K562 (cell line): ENCODE measurements around the gene ZFPM1. TPM values are rescaled to one million over a fixed set of nuclear protein-coding genes. Genes with fewer than 3 reads are reported as not detected.

Experiments
- CAMTA2 ChIP-seq: fragments of 250-450 bp; sonication (Bioruptor Pico); conservative IDR thresholded peaks from 2 replicates; pipeline ENCODE4 v1.5.1; 2022
- CBX8 ChIP-seq: fragments of 200-600 bp; sonication (generic); IDR thresholded peaks from 2 replicates; pipeline ENCODE4 v1.6.1; 2012; ENCODE audit warnings: borderline replicate concordance, mixed run types, low read depth, mild to moderate bottlenecking, moderate library complexity, mixed read lengths, low read length, control low read depth, inconsistent platforms; ENCODE audit not compliant: poor library complexity, severe bottlenecking; ENCODE audit errors: extremely low read depth
- CHD1 ChIP-seq: fragments of 200-600 bp; sonication (generic); IDR thresholded peaks from one replicate; pipeline ENCODE4 v1.6.1; 2012; ENCODE audit warnings: mild to moderate bottlenecking, moderate library complexity, low read length, inconsistent platforms
- CXXC5 ChIP-seq: fragments of 250-450 bp; sonication (Bioruptor Pico); IDR thresholded peaks from 2 replicates; pipeline ENCODE4 v1.8.0; 2022; ENCODE audit warnings: inconsistent platforms, mild to moderate bottlenecking, moderate library complexity
- MEF2A ChIP-seq: IDR thresholded peaks from 2 replicates; pipeline ENCODE4 v1.6.1; 2011; ENCODE audit warnings: low read depth, mild to moderate bottlenecking, low read length, moderate library complexity; ENCODE audit not compliant: control insufficient read depth
- MIER1 ChIP-seq: fragments of 450-650 bp; IDR thresholded peaks from 2 replicates; pipeline ENCODE4 v1.6.1; 2016; ENCODE audit warnings: antibody characterized with exemption, mild to moderate bottlenecking, low read depth
- PURB ChIP-seq: sonication (generic); formaldehyde crosslinking; IDR thresholded peaks from 2 replicates; pipeline ENCODE4 v1.9.0; 2021; ENCODE audit warnings: low read depth, mild to moderate bottlenecking, missing genetic modification reagents
- RBFOX2 ChIP-seq: fragments of 200-400 bp; formaldehyde crosslinking; IDR thresholded peaks from 2 replicates; pipeline ENCODE4 v1.6.1; 2017; ENCODE audit warnings: low read depth, mild to moderate bottlenecking, low read length, moderate library complexity
- SIN3B ChIP-seq: fragments of 450-650 bp; IDR thresholded peaks from 2 replicates; pipeline ENCODE4 v1.6.1; 2017; ENCODE audit warnings: low read depth, mild to moderate bottlenecking, moderate library complexity
- SRF ChIP-seq, 2 experiments: fragments of 250-450, 450-650 bp in 1 of 2; sonication (Bioruptor Pico) in 1 of 2; sonication (generic) in 1 of 2; formaldehyde crosslinking; IDR thresholded peaks; 2 replicates each; pipeline versions ENCODE4 v1.5.0 to v1.5.1; 2020 to 2022; ENCODE audit warnings: mild to moderate bottlenecking in 1 of 2, missing genetic modification reagents in 1 of 2
- SRSF7 ChIP-seq: fragments of 200-400 bp; formaldehyde crosslinking; optimal IDR thresholded peaks from 2 replicates; pipeline ENCODE3; 2017; ENCODE audit warnings: mild to moderate bottlenecking, low read depth, low read length
- STAT5A ChIP-seq: IDR thresholded peaks from 2 replicates; pipeline ENCODE4 v1.6.1; 2012; ENCODE audit warnings: low read length, inconsistent platforms, borderline replicate concordance
- YY1 ChIP-seq, 3 experiments: IDR thresholded peaks; 2 replicates each; pipeline ENCODE4 v1.6.1; 2011; ENCODE audit warnings: low read length in 2 of 3, mild to moderate bottlenecking in 2 of 3, moderate library complexity in 2 of 3, borderline replicate concordance in 1 of 3, control low read depth in 1 of 3, low read depth in 1 of 3; ENCODE audit not compliant: insufficient read depth in 3 of 3, insufficient replicate concordance in 2 of 3, control insufficient read depth in 1 of 3, insufficient read length in 1 of 3; ENCODE audit errors: extremely low read depth in 1 of 3
- ZC3H11A ChIP-seq: IDR thresholded peaks from 2 replicates; pipeline ENCODE4 v1.6.1; 2012; ENCODE audit warnings: low read depth, low read length, improper control_type of control experiment
- ZFP36 ChIP-seq: fragments of 150-350 bp; IDR thresholded peaks from 2 replicates; pipeline ENCODE4 v1.6.1; 2018; ENCODE audit warnings: low read length, low read depth; ENCODE audit not compliant: partially characterized antibody
- ZFPM2 ChIP-seq: fragments of 250-450 bp; sonication (Bioruptor Pico); IDR thresholded peaks from 2 replicates; pipeline ENCODE4 v1.5.1; 2022; ENCODE audit warnings: mild to moderate bottlenecking
- ZNF696 ChIP-seq: fragments of 250-450 bp; sonication (Bioruptor Pico); conservative IDR thresholded peaks from 2 replicates; pipeline ENCODE4 v1.4.0; 2020; ENCODE audit warnings: mild to moderate bottlenecking, moderate library complexity
- polyA plus RNA-seq, 8 experiments: library from polyadenylated mRNA; depleted of rRNA in 4 of 8; stranded (reverse) in 5 of 8; unstranded in 3 of 8; fragments of >200 nt; fragmentation: Nextera tagmentation in 2 of 8; fragmentation: Illumina TruSeq in 1 of 8; extraction: Ambion mirVana in 2 of 8; extraction: Trizol in 1 of 8; gene quantifications; 2 replicates each; pipeline versions ENCODE4 v1.2.1 to v1.2.3, GENCODE V29; 2011 to 2014; ENCODE audit warnings: inconsistent platforms in 1 of 8, missing spikeins in 1 of 8
- total RNA-seq, 7 experiments: library from RNA; depleted of rRNA in 6 of 7; stranded (reverse); fragments of >200 nt in 6 of 7; fragmentation: Illumina TruSeq in 2 of 7; extraction: Trizol in 2 of 7; gene quantifications; 2 replicates each; pipeline versions ENCODE4 v1.2.1 to v1.2.3, GENCODE V29; 2011 to 2021; ENCODE audit warnings: low replicate concordance in 1 of 7
- TF ChIP-seq, protein P1 (sequence below): sonication (generic); formaldehyde crosslinking; IDR thresholded peaks from 2 replicates; pipeline ENCODE4 v1.8.0; 2022; ENCODE audit warnings: mild to moderate bottlenecking, missing genetic modification reagents
- TF ChIP-seq, protein P2 (sequence below): fragments of 450-650 bp; IDR thresholded peaks from 2 replicates; pipeline ENCODE4 v1.6.1; 2016; ENCODE audit warnings: borderline replicate concordance
- TF ChIP-seq, protein P3 (sequence below), 2 experiments: fragments of 200-800 bp in 1 of 2; sonication (Bioruptor generic) in 1 of 2; sonication (generic) in 1 of 2; formaldehyde crosslinking in 1 of 2; IDR thresholded peaks in 1 of 2; conservative IDR thresholded peaks in 1 of 2; 2 replicates each; pipeline versions ENCODE4 v1.5.0 to v1.6.1; 2016 to 2020; ENCODE audit warnings: missing compliant biosample characterization in 1 of 2, missing genetic modification characterization in 1 of 2, missing genetic modification reagents in 1 of 2

ZFPM1 gene
- total and polyA plus RNA-seq, 9 of the 15 experiments (the other 6 are each of a cell fraction or from before 2014, with no cell fraction given) = 0.03 to 35.9 (median 1.4) TPM

DNA sequence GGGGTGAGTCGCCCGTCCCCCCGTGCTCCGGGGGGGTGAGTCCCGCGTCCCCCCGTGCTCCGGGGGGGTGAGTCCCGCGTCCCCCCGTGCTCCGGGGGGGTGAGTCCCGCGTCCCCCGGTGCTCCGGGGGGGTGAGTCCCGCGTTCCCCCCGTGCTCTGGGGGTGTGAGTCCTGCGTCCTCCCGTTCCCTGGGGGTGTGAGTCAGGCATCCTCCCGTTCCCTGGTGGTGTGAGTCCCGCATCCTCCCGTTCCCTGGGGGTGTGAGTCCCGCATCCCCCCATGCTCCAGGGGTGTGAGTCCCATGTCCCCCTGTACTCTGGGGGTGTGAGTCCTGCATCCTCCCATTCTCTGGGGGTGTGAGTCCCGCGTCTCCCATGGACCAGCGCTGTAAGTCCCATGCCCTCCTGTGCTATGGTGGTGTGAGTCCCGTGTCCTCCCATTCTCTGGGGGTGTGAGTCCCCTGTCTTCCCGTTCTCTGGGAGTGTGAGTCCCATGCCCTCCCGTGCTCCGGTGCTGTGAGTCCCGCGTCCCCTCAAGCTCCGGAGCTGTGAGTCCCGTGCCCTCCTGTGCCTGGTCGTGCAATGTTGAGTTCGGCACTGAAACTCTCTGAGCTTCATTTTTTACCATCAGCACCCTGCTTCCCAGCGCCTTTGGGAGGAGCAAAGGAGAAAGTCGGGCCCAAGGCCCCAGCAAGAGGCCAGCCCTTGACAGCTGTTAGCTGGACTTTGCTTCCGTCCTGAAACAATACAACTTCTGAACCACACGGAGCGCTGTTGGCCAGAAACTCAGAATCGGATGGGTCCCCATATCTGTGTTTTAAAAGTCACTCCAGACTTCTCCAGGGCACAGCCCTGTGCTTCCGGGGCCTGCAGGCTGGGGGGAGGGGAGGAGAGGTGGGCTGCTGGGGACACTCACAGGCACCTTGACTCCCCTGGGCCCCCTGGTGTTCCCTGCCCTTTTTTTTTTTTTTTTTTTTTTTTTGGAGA, 105.7 kb downstream of the ZFPM1 start (continued):
- TF ChIP-seq, protein P1, sequence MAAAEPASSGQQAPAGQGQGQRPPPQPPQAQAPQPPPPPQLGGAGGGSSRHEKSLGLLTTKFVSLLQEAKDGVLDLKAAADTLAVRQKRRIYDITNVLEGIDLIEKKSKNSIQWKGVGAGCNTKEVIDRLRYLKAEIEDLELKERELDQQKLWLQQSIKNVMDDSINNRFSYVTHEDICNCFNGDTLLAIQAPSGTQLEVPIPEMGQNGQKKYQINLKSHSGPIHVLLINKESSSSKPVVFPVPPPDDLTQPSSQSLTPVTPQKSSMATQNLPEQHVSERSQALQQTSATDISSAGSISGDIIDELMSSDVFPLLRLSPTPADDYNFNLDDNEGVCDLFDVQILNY = no peak
- TF ChIP-seq MEF2A = no peak
- 0 out of 2 replicates have a peak, but pooled peaks have one; percentile 17 for TF ChIP-seq CXXC5 (CRISPR knock-in tag)
- peak; percentile 42; the same call in 1 of the 2 replicates for TF ChIP-seq SIN3B
- TF ChIP-seq ZC3H11A = no peak
- TF ChIP-seq PURB (CRISPR knock-in tag) = no peak
- no peak for TF ChIP-seq CAMTA2 (CRISPR knock-in tag)
- TF ChIP-seq RBFOX2 = no peak
- no peak for TF ChIP-seq ZFP36
- no peak for TF ChIP-seq ZFPM2 (CRISPR knock-in tag)
- TF ChIP-seq SRF (CRISPR knock-in tag; IDR thresholded peaks at IDR 0.05) = no peak
- no peak for TF ChIP-seq CBX8
- TF ChIP-seq, protein P2, sequence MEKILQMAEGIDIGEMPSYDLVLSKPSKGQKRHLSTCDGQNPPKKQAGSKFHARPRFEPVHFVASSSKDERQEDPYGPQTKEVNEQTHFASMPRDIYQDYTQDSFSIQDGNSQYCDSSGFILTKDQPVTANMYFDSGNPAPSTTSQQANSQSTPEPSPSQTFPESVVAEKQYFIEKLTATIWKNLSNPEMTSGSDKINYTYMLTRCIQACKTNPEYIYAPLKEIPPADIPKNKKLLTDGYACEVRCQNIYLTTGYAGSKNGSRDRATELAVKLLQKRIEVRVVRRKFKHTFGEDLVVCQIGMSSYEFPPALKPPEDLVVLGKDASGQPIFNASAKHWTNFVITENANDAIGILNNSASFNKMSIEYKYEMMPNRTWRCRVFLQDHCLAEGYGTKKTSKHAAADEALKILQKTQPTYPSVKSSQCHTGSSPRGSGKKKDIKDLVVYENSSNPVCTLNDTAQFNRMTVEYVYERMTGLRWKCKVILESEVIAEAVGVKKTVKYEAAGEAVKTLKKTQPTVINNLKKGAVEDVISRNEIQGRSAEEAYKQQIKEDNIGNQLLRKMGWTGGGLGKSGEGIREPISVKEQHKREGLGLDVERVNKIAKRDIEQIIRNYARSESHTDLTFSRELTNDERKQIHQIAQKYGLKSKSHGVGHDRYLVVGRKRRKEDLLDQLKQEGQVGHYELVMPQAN = no peak
- no peak for TF ChIP-seq SRSF7
- peak; percentile 70; the same call in 1 of the 2 replicates for TF ChIP-seq MIER1
- no peak for TF ChIP-seq CHD1
- no peak for TF ChIP-seq YY1 (IDR thresholded peaks at IDR 0.05; ENCODE audit: borderline replicate concordance in 1 of 3, control insufficient read depth in 1 of 3, extremely low read depth in 1 of 3, insufficient read depth in 3 of 3, insufficient read length in 1 of 3, insufficient replicate concordance in 2 of 3, low read depth in 1 of 3, low read length in 2 of 3)
- TF ChIP-seq STAT5A = no peak
- TF ChIP-seq, protein P3, sequence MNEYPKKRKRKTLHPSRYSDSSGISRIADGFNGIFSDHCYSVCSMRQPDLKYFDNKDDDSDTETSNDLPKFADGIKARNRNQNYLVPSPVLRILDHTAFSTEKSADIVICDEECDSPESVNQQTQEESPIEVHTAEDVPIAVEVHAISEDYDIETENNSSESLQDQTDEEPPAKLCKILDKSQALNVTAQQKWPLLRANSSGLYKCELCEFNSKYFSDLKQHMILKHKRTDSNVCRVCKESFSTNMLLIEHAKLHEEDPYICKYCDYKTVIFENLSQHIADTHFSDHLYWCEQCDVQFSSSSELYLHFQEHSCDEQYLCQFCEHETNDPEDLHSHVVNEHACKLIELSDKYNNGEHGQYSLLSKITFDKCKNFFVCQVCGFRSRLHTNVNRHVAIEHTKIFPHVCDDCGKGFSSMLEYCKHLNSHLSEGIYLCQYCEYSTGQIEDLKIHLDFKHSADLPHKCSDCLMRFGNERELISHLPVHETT (CRISPR knock-in tag; conservative IDR thresholded peaks at IDR 0.05 in 1 of 2, IDR thresholded peaks at IDR 0.05 in 1 of 2) = no peak
- TF ChIP-seq ZNF696 (CRISPR knock-in tag) = no peak
